ENCODE results near the gene CDKL4.
"Not testable (repeated sequence)": the region's sequence is repeated elsewhere in the genome, so short reads cannot be mapped to it uniquely, and the experiment has no call there.

The CDKL4 gene

GRCh38 chr2:39140948-39141333 is 102.8 kb downstream of the CDKL4 start:
- not testable (repeated sequence) for DNase-seq

GRCh38 chr2:39140322-39140847 is 103.4 kb downstream of the CDKL4 start:
- DNase-seq, result no peak

- DNase-seq, result no peak
Measured at GRCh38 chr2:39139511-39140237, 104.1 kb downstream of the CDKL4 start.

- no peak for DNase-seq
Measured at GRCh38 chr2:39138837-39139211, 104.9 kb downstream of the CDKL4 start.

- not testable (repeated sequence) for DNase-seq
Measured at GRCh38 chr2:39138187-39138836, 105.5 kb downstream of the CDKL4 start.

- DNase-seq, result no peak
Measured at GRCh38 chr2:39136799-39137198, 107.0 kb downstream of the CDKL4 start.

- DNase-seq, result peak; percentile 34
Measured at GRCh38 chr2:39135690-39136259, 108.0 kb downstream of the CDKL4 start.

- DNase-seq, result no peak
Measured at GRCh38 chr2:39133215-39133851, 110.4 kb downstream of the CDKL4 start.

- DNase-seq, result peak; percentile 69
Measured at GRCh38 chr2:39128919-39129391, 114.8 kb downstream of the CDKL4 start.

GRCh38 chr2:39127973-39128372 is 115.8 kb downstream of the CDKL4 start:
- DNase-seq, result peak; percentile 70

Data from CD4-positive, alpha-beta T cell treated with Interleukin-17A for 4 hours (primary cell).